WI38 (cell line): ENCODE measurements around the gene PKHD1.

ENCODE experiments used
- H3K4me3 ChIP-seq: 2 replicates; pipeline ENCODE4 v1.5.1; 2011; ENCODE audit warnings: low read depth, mild to moderate bottlenecking, control low read depth, low read length
- CTCF ChIP-seq: IDR thresholded peaks from 2 replicates; pipeline ENCODE4 v1.5.1; 2012; ENCODE audit warnings: low read depth, mild to moderate bottlenecking, control low read depth, low read length

The PKHD1 gene

GRCh38 chr6:51887859-51888258 is 199.6 kb downstream of the PKHD1 start:
- no peak for TF ChIP-seq CTCF
- H3K4me3 ChIP-seq = no peak overlapping the region

- H3K4me3 ChIP-seq = no peak overlapping the region
- TF ChIP-seq CTCF = no peak
These were observed 201.5 kb downstream of the PKHD1 start for GRCh38 chr6:51885957-51886356.

GRCh38 chr6:51868591-51869355 is 218.6 kb downstream of the PKHD1 start:
- TF ChIP-seq CTCF = no peak
- H3K4me3 ChIP-seq = no peak overlapping the region

- TF ChIP-seq CTCF = no peak
- no peak overlapping the region for H3K4me3 ChIP-seq
These were observed 220.5 kb downstream of the PKHD1 start for GRCh38 chr6:51866867-51867266.

- no peak overlapping the region for H3K4me3 ChIP-seq
- TF ChIP-seq CTCF = no peak
These were observed 221.4 kb downstream of the PKHD1 start for GRCh38 chr6:51865996-51866395.

- no peak for TF ChIP-seq CTCF
- no peak overlapping the region for H3K4me3 ChIP-seq
These were observed 222.2 kb downstream of the PKHD1 start for GRCh38 chr6:51865176-51865575.

- no peak overlapping the region for H3K4me3 ChIP-seq
- no peak for TF ChIP-seq CTCF
These were observed 230.3 kb downstream of the PKHD1 start for GRCh38 chr6:51857134-51857533.
